Fibroblast of lung (primary cell): ENCODE data around the gene OXCT1.

Experiments
- EZH2 ChIP-seq: IDR thresholded peaks from 2 replicates; pipeline ENCODE4 v1.5.1; 2012; ENCODE audit warnings: low read length, control low read depth, mild to moderate bottlenecking; ENCODE audit errors: missing control alignments
- TF ChIP-seq, protein P1 (sequence below), 2 donors: IDR thresholded peaks in 1 of 2; conservative IDR thresholded peaks in 1 of 2; 1 replicate in 1 of 2; 2 replicates in 1 of 2; pipeline ENCODE4 v1.5.1; 2011 to 2012; ENCODE audit warnings: low read length in 2 of 2, control low read depth in 1 of 2, inconsistent platforms in 1 of 2, low read depth in 1 of 2, mild to moderate bottlenecking in 1 of 2

DNA sequence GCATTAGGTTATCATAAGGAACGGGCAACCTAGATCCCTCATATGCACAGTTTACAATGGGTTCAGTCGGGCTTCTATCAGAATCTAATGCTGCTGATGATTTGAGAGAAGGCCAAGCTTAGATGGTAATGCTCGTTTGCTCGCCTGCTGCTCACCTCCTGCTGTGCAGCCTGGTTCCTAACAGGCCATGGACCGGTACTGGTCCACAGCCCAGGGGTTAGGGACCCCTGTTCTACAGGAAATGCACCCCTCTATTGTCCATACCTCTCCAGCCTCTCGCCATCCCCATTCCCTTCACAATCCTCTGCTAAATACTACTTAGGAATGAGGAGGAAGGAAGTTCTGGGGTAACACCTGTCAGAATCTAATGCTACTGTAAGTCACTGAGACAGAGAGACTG is 75.1 kb downstream of the OXCT1 start:
- TF ChIP-seq, protein P1, sequence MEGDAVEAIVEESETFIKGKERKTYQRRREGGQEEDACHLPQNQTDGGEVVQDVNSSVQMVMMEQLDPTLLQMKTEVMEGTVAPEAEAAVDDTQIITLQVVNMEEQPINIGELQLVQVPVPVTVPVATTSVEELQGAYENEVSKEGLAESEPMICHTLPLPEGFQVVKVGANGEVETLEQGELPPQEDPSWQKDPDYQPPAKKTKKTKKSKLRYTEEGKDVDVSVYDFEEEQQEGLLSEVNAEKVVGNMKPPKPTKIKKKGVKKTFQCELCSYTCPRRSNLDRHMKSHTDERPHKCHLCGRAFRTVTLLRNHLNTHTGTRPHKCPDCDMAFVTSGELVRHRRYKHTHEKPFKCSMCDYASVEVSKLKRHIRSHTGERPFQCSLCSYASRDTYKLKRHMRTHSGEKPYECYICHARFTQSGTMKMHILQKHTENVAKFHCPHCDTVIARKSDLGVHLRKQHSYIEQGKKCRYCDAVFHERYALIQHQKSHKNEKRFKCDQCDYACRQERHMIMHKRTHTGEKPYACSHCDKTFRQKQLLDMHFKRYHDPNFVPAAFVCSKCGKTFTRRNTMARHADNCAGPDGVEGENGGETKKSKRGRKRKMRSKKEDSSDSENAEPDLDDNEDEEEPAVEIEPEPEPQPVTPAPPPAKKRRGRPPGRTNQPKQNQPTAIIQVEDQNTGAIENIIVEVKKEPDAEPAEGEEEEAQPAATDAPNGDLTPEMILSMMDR (conservative IDR thresholded peaks at IDR 0.05 in 1 of 2, IDR thresholded peaks at IDR 0.05 in 1 of 2; ENCODE audit: low read depth in 1 of 2, low read length in 2 of 2) = no peak
- no peak for TF ChIP-seq EZH2
